NB4 (cell line): ENCODE results near the gene PROSER2.

Experiments used
- DNase-seq: peaks from one replicate; pipeline ENCODE4 v3.0.0; 2010; ENCODE audit warnings: low read depth
- H3K4me3 ChIP-seq: one replicate; pipeline ENCODE4 v1.5.1; 2011; ENCODE audit warnings: mild to moderate bottlenecking, low read depth, low read length, moderate library complexity
- MYC ChIP-seq: IDR thresholded peaks from 2 replicates; pipeline ENCODE4 v1.6.1; 2011; ENCODE audit warnings: low read depth, low read length
- POLR2A ChIP-seq: IDR thresholded peaks from 2 replicates; pipeline ENCODE4 v1.6.1; 2011; ENCODE audit warnings: mild to moderate bottlenecking; ENCODE audit not compliant: insufficient read length; ENCODE audit errors: extremely low read depth
- TF ChIP-seq, protein P1 (sequence below): IDR thresholded peaks from one replicate; pipeline ENCODE4 v1.5.1; 2012; ENCODE audit warnings: low read depth, low read length
- TF ChIP-seq, protein P2 (sequence below): IDR thresholded peaks from 2 replicates; pipeline ENCODE4 v1.6.1; 2011; ENCODE audit warnings: low read depth, low read length

PROSER2 gene

DNA sequence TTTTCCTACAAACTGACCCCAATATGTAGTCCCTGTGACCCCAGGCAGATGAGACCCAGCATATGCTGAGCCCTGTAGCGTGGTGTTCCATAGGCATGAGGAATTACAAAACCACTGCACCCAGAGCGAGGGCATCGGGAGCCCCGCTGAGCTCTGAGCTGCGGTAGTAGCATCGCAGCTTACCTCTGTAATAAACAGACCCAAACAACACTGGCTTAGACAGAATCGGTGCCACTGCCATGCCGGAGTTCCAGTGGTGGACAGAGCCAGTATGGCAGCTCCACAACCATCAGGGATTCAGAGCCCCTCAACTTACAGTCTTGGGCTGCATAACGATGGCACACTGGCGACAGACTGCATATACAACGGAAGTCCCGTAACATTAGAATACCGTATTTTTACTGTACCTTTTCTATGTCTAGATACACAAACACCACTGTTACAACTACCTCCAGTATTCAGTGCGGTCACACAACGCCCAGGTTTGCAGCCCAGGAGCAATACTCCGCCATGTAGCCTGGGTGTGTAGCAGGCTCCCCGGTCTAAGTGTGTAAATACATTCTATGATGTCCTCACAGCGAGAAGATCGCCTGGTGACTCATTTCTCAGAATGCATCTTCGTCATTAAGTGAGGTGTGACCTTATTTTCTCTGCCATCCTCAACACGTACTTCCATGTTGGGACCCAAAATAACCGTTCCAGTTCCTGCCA, 68.8 kb downstream of the PROSER2 start:
- TF ChIP-seq, protein P1, sequence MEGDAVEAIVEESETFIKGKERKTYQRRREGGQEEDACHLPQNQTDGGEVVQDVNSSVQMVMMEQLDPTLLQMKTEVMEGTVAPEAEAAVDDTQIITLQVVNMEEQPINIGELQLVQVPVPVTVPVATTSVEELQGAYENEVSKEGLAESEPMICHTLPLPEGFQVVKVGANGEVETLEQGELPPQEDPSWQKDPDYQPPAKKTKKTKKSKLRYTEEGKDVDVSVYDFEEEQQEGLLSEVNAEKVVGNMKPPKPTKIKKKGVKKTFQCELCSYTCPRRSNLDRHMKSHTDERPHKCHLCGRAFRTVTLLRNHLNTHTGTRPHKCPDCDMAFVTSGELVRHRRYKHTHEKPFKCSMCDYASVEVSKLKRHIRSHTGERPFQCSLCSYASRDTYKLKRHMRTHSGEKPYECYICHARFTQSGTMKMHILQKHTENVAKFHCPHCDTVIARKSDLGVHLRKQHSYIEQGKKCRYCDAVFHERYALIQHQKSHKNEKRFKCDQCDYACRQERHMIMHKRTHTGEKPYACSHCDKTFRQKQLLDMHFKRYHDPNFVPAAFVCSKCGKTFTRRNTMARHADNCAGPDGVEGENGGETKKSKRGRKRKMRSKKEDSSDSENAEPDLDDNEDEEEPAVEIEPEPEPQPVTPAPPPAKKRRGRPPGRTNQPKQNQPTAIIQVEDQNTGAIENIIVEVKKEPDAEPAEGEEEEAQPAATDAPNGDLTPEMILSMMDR: no peak
- TF ChIP-seq MYC (no peak), POLR2A (no peak)
- TF ChIP-seq, protein P2, sequence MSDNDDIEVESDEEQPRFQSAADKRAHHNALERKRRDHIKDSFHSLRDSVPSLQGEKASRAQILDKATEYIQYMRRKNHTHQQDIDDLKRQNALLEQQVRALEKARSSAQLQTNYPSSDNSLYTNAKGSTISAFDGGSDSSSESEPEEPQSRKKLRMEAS: no peak
- peak overlapping the region; percentile 85 for H3K4me3 ChIP-seq
- peak; percentile 57 for DNase-seq

DNA sequence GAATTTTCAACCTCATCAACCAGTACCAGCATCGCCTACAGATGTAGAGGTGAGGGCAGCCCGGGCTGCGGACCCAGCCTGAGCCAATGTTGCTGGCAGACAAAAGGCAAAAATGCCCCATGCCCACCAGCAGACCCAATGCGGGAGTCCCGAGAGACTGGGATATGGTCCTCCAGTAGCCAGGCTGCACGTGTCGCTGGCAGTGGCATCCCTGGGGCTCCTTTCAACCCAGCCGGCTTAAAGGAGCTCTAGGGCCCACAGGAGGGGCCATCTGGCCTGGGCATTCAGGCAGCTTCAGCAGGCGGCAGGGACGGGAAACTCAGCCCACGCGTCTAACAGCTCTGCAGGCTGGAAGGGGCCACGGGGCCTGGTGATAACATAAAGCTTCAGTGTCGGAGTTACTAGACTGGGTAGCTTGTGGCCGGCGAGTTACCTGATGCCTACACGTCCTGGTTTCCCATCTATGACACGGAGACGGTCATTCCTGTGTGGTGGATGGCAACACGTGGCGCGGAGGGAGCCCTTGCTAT, 70.7 kb downstream of the PROSER2 start:
- H3K4me3 ChIP-seq: peak overlapping the region; percentile 85
- no peak for DNase-seq
- TF ChIP-seq, protein P2: 0 out of 2 replicates have a peak, but pooled peaks have one; percentile 10
- TF ChIP-seq, protein P1: no peak

DNA sequence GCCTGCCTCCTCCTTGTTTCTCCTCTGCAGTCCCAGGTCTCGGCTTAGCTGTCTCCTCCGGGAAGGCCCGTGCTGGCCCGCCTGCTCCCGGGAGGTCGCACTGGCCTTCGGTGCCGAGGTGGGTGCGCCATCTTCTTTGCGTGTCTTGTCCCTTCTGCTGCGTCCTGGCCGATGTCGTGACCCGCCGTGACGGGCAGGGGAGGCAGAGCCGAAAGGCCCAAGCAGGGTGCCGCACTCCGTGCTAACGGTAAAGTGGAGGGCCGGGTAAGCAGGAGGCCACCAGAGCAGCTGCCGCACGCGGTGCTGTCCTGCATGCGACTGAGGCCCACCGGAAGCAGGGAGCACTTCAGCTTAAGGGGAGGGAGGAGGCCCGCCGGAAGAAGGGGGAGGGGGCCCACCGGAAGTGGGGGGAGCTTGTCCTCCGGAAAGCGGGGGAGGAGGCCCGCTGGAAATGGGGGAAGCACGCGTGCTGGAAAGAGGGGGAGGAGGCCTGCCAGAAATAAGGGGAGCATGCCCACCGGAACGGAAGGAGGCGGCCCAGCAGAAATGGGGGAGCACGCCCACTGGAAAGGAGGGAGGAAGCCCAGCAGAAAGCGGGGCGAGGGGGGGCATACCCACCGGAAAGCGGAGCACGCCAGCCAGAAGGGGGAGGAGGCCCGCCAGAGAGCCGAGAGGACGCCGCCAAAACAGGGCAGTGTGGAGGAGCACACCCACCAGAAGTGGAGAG, 71.4 kb downstream of the PROSER2 start:
- DNase-seq: peak; percentile 96
- peak overlapping the region; percentile 85 for H3K4me3 ChIP-seq
- peak; percentile 96 for TF ChIP-seq POLR2A
- TF ChIP-seq, protein P1: no peak
- TF ChIP-seq, protein P2: peak; percentile 81
- peak; percentile 88 for TF ChIP-seq MYC

DNA sequence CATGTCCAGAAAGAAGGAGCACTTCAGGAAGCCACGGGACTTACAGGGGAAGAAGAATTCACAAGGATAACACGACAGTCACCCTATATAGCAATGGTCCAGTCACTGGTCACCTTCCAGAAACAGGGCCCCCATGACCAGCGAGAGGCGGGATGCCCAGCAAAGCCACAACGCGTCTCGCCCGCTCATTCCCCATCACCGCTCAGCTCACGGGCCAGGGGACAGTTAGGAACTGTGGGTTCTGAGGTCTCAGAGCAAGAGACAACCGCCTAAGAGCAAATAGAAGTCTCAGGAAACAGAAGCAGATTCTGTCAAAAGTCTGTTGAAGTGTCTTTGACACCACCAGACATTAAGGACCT, 71.9 kb downstream of the PROSER2 start:
- DNase-seq: no peak
- H3K4me3 ChIP-seq: peak overlapping the region; percentile 69
- TF ChIP-seq POLR2A: no peak
- TF ChIP-seq, protein P1: no peak
- TF ChIP-seq MYC: no peak
- TF ChIP-seq, protein P2: no peak

DNA sequence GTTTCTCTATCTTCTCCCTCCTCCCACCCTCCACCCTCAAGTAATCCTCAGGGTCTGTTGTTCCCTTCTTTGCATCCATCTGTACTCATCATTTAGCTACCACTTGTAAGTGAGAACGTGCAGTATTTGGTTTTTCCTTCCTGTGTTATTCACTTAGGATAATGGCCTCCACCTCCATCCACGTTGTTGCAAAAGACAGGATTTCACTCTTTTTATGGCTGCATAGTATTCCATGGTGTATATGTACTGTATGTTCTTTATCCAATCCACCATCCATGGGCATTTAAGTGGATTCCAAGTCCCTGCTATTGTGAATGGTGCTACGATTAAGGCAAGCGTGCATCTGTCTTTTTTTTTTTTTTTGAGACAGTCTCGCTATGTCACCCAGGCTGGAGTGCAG, 72.4 kb downstream of the PROSER2 start:
- no peak for DNase-seq
- TF ChIP-seq POLR2A (no peak), MYC (no peak)
- TF ChIP-seq, protein P2: no peak
- TF ChIP-seq, protein P1: no peak
- H3K4me3 ChIP-seq: peak overlapping the region; percentile 69
